Osteocyte (in vitro differentiated cells): ENCODE measurements around the gene NPIPA3. TPM values are rescaled to one million over a fixed set of nuclear protein-coding genes. Genes with fewer than 3 reads are reported as not detected.
"Not testable (repeated sequence)": the region's sequence is repeated elsewhere in the genome, so short reads cannot be mapped to it uniquely, and the experiment has no call there.

Experiments
- DNase-seq: peaks from one replicate; pipeline ENCODE4 v3.0.0; 2021; ENCODE audit warnings: mixed read lengths; ENCODE audit not compliant: unreplicated experiment; ENCODE audit errors: extremely low spot score
- H3K27ac Mint-ChIP-seq: one replicate; pipeline ENCODE4 v1.8.0; 2021; ENCODE audit warnings: mild to moderate bottlenecking, mixed read lengths; ENCODE audit not compliant: unreplicated experiment
- H3K27me3 Mint-ChIP-seq: one replicate; pipeline ENCODE4 v1.8.0; 2021; ENCODE audit warnings: mixed read lengths; ENCODE audit not compliant: unreplicated experiment
- H3K36me3 Mint-ChIP-seq: one replicate; pipeline ENCODE4 v1.8.0; 2021; ENCODE audit warnings: mixed read lengths; ENCODE audit not compliant: unreplicated experiment
- H3K4me1 Mint-ChIP-seq: one replicate; pipeline ENCODE4 v1.8.0; 2021; ENCODE audit warnings: mixed read lengths; ENCODE audit not compliant: unreplicated experiment
- H3K4me3 Mint-ChIP-seq: one replicate; pipeline ENCODE4 v1.8.0; 2021; ENCODE audit warnings: mild to moderate bottlenecking, moderate library complexity, mixed read lengths; ENCODE audit not compliant: unreplicated experiment
- H3K9me3 Mint-ChIP-seq: one replicate; pipeline ENCODE4 v1.8.0; 2021; ENCODE audit warnings: mixed read lengths; ENCODE audit not compliant: unreplicated experiment
- total RNA-seq: library from RNA; stranded (reverse); gene quantifications from 2 replicates; pipeline ENCODE4 v1.2.1, GENCODE V29; 2021
- TF ChIP-seq, protein P1 (sequence below): fragments of 200-600 bp; sonication (generic); IDR thresholded peaks from 2 replicates; pipeline ENCODE4 v1.5.0; 2021; ENCODE audit warnings: antibody characterized with exemption, mild to moderate bottlenecking, moderate library complexity

NPIPA3 gene
- total RNA-seq, 1 donor from 2014 or later: not detected

DNA sequence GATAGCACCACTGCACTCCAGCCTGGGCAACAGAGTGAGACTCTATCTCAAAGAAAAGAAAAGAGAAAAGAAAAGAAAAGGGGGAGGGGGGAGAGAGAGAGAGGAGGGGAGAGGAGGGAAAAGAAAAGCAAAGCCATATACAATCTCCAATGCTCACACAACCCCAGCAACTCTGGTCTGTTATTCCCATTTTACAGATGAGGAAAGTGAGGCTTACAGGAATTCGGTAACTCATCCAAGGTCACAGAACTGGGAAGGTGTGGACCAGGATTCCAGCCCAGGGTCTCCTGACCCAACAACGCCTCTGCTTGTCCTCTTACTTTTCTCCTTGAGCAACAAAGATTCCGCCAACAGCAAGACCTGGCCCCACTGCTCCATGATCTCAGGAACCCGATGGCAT, 22.1 kb upstream of the NPIPA3 start:
- Mint-ChIP-seq H3K4me3 (no peak overlapping the region), H3K36me3 (no peaks in the 10 kb centered on the region), H3K27ac (no peak overlapping the region), H3K9me3 (no peaks in the 10 kb centered on the region), H3K27me3 (peaks cover 2% of the 10 kb centered on the region), H3K4me1 (no peaks in the 10 kb centered on the region)
- TF ChIP-seq, protein P1, sequence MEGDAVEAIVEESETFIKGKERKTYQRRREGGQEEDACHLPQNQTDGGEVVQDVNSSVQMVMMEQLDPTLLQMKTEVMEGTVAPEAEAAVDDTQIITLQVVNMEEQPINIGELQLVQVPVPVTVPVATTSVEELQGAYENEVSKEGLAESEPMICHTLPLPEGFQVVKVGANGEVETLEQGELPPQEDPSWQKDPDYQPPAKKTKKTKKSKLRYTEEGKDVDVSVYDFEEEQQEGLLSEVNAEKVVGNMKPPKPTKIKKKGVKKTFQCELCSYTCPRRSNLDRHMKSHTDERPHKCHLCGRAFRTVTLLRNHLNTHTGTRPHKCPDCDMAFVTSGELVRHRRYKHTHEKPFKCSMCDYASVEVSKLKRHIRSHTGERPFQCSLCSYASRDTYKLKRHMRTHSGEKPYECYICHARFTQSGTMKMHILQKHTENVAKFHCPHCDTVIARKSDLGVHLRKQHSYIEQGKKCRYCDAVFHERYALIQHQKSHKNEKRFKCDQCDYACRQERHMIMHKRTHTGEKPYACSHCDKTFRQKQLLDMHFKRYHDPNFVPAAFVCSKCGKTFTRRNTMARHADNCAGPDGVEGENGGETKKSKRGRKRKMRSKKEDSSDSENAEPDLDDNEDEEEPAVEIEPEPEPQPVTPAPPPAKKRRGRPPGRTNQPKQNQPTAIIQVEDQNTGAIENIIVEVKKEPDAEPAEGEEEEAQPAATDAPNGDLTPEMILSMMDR: no peak
- DNase-seq: no peak

DNA sequence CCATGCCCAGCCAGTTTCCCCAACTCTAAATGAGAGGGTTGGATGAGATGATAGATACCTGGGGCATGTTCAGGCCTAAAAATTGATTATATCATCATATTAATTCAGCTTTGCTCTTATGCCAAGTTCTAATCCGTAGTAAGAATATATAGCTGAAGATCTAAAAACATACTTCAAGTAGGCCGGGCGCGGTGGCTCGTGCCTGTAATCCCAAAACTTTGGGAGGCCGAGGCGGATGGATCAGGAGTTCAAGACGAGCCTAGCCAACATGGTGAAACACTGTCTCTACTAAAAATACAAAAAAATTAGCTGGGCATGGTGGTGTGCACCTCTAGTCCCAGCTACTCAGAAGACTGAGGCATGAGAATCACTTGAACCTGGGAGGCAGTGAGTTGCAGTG, 21.1 kb upstream of the NPIPA3 start:
- TF ChIP-seq, protein P1: no peak
- H3K4me3 Mint-ChIP-seq: no peak overlapping the region
- no peaks in the 10 kb centered on the region for H3K9me3 Mint-ChIP-seq
- no peak overlapping the region for H3K27ac Mint-ChIP-seq
- peaks cover 2% of the 10 kb centered on the region for H3K27me3 Mint-ChIP-seq
- H3K36me3 Mint-ChIP-seq: no peaks in the 10 kb centered on the region
- no peaks in the 10 kb centered on the region for H3K4me1 Mint-ChIP-seq
- DNase-seq: no peak

DNA sequence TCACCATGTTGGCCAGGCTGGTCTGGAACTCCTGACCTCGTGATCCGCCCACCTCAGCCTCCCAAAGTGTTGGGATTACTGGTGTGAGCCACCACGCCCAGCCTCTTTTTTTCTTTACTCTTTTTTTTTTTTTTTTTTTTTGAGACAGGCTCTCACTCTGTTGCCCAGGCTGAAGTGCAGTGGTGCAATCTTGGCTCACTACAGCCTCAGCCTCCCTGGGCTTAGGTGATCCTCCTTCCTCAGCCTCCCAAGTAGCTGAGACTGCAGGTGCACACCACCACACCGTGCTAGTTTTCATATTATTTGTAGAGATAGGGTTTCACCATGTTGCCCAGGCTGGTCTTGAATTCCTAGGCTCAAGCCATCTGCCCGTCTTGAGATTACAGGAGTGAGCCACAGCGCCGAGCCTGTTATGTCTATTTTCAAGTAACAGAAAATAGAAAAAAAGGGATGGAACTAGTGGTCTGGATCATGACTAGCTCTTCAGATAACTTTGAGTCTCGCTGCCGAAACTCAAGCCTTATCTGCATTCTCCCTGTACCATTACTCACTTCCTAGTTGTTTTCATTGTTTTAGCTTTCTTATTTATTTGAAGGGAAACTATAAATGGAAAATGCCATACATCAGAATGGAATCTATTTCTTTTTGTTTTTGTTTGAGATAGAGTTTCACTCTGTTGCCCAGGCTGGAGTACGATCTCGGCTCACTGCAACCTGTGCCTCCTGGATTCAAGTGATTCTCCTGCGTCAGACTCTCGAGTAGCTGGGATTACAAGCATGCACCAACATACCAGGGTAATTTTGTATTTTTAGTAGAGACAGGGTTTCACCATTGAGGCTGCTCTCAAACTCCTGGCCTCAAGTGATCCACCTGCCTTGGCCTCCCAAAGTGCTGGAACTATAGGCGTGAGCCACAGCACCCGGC, 17.1 kb upstream of the NPIPA3 start:
- not testable (repeated sequence) for H3K27me3 Mint-ChIP-seq, H3K9me3 Mint-ChIP-seq, H3K36me3 Mint-ChIP-seq, H3K4me1 Mint-ChIP-seq, H3K27ac Mint-ChIP-seq, H3K4me3 Mint-ChIP-seq, DNase-seq

DNA sequence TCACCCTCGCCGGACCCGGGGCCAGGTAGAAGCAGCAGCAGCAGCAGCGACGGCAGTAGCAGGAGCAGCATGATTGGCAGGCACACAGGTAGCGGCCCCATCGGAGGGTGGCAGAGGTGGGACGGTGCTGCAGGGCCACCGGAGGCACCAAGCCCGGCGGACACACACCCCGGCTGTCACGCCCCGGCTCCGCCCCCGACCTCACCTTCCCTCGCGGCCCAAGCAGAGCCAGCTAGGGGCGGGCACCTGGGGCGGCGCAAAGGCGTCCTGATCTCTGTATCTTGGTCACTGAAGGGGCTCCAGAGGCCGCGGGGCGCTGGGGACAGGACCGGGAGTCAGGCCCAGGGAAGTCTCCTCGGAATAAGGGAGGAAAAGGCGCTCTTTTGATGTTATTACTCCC, 9.1 kb upstream of the NPIPA3 start, which contains the start of gene PLA2G10:
Gene PLA2G10, minus strand, starts transcription at position 180 of the 400 bp plus-strand sequence. Its CDS starts 79 bp downstream, at position 101.
- H3K4me3 Mint-ChIP-seq, H3K9me3 Mint-ChIP-seq, H3K36me3 Mint-ChIP-seq, DNase-seq, H3K27me3 Mint-ChIP-seq, H3K4me1 Mint-ChIP-seq, H3K27ac Mint-ChIP-seq: not testable (repeated sequence)

DNA sequence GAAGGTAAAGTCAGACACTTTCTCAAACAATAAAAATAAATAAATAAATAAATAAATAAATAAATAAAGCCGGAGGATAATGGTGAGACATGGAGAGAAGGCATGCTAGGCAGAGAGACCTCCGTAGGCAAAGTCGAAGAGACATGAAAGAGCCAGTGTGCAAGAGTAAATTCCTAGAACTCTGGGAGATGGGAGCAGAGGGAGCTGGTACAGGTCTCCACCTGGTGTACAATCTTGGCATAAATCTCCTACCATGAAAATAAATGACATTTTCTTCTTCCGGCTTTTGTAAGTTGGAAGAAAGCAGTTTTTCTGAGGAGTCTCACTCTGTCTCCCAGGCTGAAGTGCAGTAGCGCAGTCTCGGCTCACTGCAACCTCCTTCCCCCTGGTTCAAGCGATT, 1.4 kb upstream of the NPIPA3 start:
- H3K4me3 Mint-ChIP-seq, H3K9me3 Mint-ChIP-seq, H3K27ac Mint-ChIP-seq, H3K4me1 Mint-ChIP-seq, DNase-seq, H3K36me3 Mint-ChIP-seq, H3K27me3 Mint-ChIP-seq: not testable (repeated sequence)

DNA sequence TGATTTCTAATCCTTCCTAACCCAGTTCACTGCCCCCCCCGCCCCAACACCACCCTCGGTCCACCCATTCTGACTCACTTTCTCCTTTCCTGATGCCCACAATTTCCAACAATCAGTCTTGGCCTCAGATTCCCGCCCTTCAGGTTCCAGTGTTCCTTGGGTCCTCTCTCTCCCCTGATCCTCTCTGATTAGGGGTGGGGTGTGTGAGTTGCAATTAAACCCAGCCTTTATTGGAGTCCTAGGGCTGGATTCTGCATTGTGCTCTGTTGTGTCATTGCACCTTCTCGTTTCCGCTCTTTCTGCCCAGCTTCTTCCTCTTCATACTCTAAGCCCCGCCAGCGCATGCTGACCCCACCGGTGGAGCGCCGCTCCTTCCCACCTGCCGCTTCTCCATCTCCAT, 539 bp upstream of the NPIPA3 start:
- H3K27me3 Mint-ChIP-seq, DNase-seq, H3K36me3 Mint-ChIP-seq, H3K27ac Mint-ChIP-seq, H3K4me1 Mint-ChIP-seq, H3K9me3 Mint-ChIP-seq, H3K4me3 Mint-ChIP-seq: not testable (repeated sequence)

DNA sequence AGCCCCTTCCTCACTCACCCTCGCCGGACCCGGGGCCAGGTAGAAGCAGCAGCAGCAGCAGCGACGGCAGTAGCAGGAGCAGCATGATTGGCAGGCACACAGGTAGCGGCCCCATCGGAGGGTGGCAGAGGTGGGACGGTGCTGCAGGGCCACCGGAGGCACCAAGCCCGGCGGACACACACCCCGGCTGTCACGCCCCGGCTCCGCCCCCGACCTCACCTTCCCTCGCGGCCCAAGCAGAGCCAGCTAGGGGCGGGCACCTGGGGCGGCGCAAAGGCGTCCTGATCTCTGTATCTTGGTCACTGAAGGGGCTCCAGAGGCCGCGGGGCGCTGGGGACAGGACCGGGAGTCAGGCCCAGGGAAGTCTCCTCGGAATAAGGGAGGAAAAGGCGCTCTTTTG, 30.0 kb downstream of the NPIPA3 start:
- not testable (repeated sequence) for H3K36me3 Mint-ChIP-seq, H3K4me1 Mint-ChIP-seq, H3K27me3 Mint-ChIP-seq, H3K9me3 Mint-ChIP-seq, H3K27ac Mint-ChIP-seq, H3K4me3 Mint-ChIP-seq, DNase-seq

DNA sequence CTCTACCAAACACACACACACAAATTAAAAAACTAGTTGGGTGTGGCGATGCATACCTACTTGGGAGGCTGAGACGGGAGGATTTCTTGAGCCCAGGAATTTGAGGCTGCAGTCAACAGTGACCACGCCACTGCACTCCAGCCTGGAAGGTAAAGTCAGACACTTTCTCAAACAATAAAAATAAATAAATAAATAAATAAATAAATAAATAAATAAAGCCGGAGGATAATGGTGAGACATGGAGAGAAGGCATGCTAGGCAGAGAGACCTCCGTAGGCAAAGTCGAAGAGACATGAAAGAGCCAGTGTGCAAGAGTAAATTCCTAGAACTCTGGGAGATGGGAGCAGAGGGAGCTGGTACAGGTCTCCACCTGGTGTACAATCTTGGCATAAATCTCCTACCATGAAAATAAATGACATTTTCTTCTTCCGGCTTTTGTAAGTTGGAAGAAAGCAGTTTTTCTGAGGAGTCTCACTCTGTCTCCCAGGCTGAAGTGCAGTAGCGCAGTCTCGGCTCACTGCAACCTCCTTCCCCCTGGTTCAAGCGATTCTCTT, 37.7 kb downstream of the NPIPA3 start:
- not testable (repeated sequence) for H3K4me1 Mint-ChIP-seq, DNase-seq, H3K27ac Mint-ChIP-seq, H3K36me3 Mint-ChIP-seq, H3K27me3 Mint-ChIP-seq, H3K4me3 Mint-ChIP-seq, H3K9me3 Mint-ChIP-seq

DNA sequence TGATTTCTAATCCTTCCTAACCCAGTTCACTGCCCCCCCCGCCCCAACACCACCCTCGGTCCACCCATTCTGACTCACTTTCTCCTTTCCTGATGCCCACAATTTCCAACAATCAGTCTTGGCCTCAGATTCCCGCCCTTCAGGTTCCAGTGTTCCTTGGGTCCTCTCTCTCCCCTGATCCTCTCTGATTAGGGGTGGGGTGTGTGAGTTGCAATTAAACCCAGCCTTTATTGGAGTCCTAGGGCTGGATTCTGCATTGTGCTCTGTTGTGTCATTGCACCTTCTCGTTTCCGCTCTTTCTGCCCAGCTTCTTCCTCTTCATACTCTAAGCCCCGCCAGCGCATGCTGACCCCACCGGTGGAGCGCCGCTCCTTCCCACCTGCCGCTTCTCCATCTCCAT, 38.6 kb downstream of the NPIPA3 start:
- not testable (repeated sequence) for H3K27me3 Mint-ChIP-seq, H3K9me3 Mint-ChIP-seq, H3K4me1 Mint-ChIP-seq, H3K36me3 Mint-ChIP-seq, DNase-seq, H3K27ac Mint-ChIP-seq, H3K4me3 Mint-ChIP-seq

DNA sequence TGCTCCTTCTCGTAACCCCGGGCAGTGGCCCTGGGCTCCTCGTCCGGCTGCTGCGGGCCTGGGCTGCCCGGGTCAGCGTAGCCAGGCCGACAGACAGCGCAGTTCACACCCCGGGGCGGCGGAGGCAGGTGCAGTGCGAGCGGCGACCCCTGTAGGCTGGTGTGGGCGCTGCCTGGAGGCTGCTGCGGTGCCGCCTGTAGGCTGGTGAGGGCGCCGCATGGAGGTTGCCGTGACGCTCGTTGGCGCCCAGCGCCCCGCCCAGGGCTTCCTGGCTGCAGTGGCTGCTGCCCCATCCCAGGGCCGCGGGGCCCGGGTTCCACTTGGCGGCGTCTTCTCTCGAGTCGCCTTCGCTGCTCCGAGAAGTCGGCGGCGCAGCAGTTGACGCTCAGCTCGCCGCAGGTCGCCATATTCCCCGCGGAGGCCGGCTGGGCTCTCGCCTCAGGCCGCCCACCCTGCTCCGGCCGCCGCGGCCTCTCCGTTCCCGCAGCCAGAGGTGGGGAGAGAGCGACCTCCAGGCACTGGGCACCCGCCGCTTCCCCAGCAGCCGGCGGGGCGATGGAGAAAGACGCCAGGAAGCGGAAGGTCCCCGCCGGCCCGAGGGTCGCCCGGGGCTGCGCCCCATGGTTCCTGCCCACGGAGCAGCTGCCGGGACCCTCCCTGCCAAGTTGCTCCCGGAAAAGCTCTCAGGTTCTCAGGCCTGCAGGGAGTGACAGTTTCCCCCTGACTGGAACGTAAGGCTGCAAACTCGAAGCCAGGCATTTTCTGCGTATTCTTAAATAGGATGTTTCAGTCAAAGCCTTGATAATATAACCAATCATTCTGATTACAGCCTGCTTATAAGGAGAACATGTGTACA, 39.3 kb downstream of the NPIPA3 start, which contains the start of gene NPIPA2:
Gene NPIPA2, plus strand, starts transcription at position 261 of the 856 bp plus-strand sequence. CDS start 5,533 bp downstream, outside the sequence.
- not testable (repeated sequence) for H3K27ac Mint-ChIP-seq, H3K4me1 Mint-ChIP-seq, H3K36me3 Mint-ChIP-seq, DNase-seq, H3K27me3 Mint-ChIP-seq, H3K4me3 Mint-ChIP-seq, H3K9me3 Mint-ChIP-seq
